GM19023 (cell line): ENCODE measurements around the gene ETS1.

ENCODE experiments used
- ATAC-seq: cut with Tn5 transposase; IDR thresholded peaks from one replicate; pipeline ENCODE4 v1.9.1; 2021; ENCODE audit warnings: mild to moderate bottlenecking, moderate library complexity; ENCODE audit not compliant: unreplicated experiment

The ETS1 gene

DNA sequence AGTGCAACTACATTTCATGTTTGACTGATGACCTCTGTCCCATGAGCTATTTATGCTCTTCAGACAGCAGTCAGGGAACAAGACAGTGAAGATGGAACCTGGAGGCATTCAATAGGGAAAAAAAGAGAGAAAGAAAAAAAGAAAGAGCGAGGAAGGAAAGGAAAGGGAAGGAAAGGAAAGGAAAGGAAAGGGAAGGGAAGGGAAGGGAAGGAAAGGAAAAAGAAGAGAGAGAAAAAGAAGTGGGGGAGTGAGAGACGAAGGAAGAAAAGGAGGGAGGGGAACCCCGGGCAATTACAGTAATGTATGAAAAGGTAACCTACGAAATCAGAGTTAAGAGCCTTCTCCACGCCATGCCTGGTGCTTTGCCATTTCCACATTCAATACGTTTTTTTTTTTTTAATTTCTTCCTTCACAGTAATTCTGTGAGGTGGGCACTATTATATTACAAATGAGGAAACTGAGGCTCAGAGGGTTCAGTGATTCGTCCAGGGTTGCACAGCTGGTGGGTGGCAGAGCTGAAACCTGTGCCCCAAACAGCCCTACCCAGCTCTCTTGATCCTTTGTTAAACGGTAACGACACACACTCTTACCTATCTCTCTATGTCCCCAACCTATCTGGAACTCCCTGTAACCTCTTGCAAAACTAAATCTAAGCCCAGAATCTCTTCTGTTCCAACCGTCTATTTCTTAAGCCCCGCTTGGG lies 39.3 kb downstream of the ETS1 start:
- ATAC-seq = no peak

DNA sequence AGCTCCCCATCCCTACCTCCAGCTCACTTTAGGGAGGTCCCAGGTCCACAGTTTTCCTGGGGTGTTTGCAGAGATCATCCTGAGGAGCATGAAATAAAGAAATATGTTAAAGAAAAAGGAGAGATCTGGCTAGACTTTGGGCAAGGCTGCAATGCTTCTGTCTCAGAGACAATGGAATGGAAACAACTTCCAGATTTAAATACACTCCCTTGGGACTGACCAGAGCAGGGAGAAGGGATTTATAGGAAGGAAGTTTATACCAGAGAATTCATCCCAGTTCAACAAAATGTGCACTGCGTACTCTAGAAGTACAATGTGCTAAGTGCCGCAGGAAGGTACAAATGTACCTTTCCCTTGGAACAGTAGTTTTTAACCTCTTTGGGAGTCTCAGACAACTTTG lies 40.4 kb downstream of the ETS1 start:
- ATAC-seq = no peak

DNA sequence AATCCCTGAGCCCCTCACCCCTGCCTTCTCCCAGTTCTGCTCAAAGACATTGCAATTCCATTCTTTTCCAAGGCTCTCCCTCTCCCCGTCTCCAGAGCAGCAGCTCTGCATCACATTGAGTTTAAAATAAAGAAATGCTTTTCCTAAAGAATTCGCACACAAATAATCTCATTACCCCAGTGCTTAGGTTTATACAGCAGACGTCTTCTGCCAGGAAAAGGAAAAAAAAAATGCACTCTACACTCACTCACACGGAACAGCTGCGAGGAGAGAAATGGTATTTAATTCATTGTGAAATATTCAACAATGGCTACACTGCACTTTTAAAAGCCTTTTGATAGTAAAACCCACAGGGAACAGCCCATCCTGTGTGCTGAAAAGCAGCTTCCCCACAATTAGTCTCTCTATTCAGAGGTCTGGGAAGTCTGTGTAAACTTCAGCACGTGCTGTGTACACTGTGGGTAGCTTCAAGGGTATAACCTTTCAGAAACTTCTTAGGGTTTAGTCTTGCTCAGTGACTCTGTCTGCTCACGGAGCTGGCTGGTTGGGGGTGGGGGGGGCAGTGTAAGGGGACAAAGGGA lies 42.8 kb downstream of the ETS1 start:
- no peak for ATAC-seq

DNA sequence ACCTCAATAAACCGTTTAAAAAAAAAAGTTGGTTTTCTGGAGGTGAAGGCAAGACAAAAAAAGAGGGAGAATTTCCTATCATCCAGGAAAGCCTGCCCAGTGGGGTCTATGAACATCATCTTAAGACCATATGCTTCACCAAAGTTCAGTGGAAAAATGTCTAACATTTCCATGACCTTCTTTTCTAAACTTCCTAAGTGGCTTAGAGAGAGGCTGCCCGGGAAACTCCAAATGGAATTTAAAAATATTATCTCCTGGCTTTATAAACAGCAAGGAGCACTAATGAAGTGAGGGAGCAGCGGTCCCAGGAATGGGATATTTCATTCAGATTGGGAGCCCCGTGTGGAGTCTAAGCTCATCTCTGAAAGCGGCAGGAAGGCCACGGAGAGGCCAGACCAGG lies 46.9 kb downstream of the ETS1 start:
- no peak for ATAC-seq

DNA sequence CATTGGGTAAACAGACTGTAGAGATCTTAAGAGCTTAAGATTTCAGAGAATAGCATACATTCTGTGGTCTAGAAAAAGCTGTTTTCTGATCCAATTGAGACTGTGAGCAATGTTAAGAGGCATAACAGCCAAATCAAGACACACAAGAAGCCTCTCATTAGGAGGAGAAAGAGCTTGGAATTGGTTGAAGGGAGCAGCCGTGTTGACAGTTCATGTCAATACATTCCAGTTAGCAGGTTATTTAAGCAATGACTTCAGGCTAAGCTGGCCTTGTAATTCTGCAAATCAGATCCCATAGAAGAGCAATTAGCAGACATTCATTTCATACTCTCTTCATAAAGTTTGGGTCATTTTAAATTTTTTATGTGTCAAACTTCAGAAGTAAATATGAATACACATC lies 50.9 kb downstream of the ETS1 start:
- ATAC-seq = no peak

DNA sequence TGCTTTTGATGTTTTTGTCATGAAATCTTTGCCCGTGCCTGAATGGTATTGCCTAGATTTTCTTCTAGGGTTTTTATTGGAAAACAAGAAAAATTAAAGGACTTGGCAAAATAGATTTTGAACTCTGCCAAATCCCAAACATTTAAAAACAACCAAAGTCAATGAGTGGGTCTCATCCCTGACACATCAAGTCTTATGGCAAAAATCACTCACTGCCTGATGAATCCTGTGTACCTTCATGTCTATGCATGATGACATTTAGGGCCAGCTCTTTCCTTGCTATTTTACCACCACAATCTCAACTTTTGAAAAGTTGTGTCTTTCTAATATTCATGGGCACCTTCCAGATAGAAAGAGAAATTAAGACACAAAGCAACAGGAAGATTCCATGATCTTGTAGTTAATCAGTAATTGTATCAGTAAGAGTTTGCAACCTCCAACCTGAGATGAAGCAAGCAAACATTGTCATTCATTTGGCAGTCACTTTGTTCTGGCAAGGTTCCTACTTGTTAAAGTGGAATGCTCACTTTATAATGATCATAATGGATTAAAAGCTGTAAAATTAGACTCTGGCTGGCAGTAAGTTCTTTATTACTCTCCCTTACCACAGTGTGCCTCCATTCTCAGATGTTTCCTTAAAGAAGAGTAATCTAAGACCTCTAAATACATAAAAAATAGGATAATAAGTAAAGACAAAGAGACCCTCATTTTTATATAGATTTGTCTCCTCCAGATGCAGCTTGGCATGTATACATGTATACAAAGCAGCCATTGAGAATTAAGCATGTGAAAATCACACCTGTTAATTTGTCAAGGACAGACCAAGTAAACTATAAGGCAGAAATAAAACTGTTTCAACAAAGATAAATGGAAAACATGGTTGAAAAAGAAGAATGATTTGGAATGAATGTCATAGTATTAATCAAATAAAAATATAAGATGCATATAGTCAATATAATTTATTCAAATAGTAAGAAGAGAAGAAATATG lies 51.6 kb downstream of the ETS1 start:
- no peak for ATAC-seq

DNA sequence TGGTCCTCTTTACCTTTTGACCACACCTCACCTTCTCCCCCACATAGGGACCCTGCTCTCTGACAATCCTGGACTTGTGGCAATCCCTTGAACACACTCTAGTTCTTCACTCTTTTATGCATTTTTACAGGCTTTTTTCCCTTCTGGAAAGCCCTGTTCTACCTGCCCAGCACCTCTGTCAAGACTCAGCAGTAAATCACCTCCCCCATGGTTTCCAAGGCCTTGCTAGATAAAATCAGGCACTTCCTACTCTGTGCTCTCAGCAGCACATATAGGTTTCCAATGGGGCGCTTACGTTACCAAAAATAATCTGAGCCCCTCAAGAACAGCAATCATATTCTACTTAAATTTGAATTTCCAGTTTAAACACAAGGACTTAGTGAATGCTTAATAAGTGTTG lies 53.9 kb downstream of the ETS1 start:
- ATAC-seq = no peak

DNA sequence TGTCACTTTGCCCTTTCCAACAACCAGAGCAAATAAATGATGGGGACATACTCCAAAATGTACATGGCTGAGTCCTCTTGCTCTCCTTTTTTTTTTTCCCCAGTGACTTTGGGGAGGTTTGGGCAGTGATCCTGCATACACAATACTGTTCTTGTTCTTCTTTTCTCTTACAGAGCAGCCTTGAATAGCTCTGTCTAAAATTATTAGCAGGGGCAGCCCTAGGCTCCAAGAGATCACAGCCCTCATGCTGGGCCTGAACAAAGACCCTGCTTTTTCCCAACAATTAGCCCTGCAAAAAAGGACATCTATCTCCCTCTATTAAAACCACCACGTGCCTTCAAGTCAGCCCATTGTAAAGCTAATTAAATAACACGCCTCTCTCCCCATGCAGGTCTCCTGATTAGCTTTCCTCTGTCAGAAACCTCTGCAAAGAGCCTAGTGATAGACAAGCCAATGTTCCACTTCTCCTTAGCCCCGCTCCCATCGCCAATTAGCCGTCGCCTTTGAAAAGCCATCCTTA lies 54.7 kb downstream of the ETS1 start:
- ATAC-seq = no peak

DNA sequence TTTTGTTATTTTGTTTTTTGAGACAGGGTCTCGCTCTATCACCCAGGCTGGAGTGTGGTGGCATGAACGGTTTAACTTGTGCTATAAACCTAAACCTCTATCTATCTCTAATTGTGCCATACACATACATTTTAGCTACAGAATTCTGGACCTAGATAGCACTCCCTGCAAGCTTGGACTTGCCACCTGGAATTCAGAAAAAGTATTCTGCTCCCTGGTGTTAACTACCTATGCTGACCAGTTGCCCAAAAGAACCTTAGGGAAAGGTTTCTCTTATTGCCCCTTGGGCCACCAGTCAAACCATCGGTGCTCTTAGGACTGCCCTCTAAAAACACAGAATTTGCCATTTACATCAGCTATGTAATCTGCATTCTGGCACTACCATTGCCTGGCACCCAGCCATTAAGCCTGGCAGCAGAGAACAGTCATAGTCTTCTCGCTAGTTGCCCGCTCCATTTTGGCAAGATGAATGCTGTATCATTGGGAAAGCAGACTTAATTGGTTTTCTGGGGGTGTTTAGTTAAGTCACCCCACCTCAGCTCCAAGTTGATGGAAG lies 55.3 kb downstream of the ETS1 start:
- no peak for ATAC-seq

DNA sequence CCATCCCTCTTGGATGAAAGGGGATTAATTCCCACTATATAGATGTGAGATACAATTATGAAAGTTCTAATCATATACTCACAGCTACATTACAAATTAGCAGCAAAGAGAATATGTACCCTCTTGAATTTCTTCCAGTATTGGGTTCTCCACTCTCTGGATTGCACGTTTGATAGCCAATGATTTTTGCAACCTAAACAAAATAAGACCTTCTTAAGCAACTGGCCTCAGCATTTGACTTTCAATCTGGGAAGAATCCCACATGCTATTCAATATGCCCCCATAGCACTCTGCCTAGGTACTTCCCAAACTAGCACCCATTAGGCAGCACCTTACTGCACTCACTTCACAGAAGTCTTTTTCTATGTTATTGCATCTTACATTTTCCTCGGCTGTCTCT lies 55.8 kb downstream of the ETS1 start:
- no peak for ATAC-seq

DNA sequence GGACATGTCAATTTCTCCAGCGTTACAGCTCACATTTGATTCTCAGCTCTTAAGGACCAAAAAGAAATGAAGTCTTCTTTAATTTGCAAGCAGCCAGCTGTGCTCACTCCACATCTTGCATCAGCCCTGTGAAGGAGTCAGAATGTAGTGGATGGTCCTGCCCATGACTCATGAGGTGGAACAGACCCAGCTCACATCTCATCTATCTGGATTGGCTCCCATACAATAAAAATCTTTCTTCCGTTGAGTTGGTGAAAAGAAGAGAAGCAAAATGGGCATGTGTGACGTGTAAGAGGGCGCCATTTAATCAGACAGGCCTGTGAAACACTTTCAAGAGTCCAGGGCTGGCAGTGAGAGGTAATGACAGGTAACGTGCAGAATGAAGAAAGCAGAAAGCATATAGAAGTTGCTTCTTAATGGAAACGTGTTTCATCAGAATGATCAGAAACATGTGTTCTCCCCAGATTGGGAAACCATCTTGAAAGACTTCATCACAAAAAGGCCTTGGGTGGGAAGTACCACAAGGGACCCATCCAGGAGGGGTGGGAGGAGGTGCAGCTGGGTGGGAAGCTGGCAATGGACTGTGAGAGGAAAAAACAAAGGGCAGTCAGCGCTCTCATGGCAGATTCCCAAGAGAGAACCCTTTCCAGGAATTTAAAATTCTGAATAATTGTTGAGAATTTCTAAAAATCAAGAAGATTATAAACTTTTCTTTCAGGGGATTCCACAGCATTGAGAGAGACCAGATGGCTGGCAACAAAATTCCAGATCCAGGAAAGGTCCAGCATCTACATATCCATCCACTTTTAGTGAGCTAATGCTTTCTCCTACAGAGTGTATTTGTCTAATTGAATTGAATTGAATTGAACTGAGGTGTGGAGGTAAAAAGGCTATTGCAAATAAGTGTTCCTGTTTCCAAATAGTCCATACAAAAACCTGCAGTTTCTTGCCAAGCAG lies 57.0 kb downstream of the ETS1 start:
- no peak for ATAC-seq

DNA sequence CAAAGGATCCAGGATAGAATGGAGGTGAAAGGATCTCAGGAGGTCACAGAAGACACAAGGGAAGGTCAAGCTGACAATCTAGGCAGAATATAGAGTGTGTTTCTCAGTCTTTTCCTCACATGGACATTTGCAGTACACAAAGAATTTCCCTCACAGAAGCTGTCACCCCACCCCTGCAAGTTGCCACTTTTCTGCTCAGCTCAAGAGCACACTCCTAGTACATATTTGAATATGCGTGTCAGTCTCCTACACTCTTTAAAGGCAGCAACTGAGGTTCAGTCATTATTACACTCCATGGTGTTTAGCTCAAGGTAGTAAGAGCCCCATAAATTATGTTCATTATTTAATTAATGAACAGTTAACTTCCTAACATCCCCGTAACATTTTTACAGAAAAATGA lies 59.1 kb downstream of the ETS1 start:
- ATAC-seq = no peak

DNA sequence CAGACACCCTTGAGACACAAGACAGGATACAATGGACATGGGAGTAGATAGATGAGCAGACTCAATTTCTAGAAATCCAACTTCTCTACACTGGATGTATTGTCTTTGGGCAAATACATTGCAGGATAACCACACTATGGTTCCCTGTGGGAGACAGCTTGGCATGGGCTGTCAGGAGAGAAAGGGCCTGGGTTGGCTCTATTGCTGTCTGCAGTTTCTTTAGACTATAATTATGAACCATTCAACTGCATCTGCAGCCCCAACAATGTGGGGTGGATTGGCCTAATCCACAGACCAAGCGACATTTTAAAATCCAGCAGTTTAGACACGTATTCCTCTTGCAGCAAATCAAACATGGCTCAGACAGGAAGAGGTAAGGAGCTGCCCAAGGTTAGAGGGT lies 60.3 kb downstream of the ETS1 start:
- ATAC-seq = no peak

DNA sequence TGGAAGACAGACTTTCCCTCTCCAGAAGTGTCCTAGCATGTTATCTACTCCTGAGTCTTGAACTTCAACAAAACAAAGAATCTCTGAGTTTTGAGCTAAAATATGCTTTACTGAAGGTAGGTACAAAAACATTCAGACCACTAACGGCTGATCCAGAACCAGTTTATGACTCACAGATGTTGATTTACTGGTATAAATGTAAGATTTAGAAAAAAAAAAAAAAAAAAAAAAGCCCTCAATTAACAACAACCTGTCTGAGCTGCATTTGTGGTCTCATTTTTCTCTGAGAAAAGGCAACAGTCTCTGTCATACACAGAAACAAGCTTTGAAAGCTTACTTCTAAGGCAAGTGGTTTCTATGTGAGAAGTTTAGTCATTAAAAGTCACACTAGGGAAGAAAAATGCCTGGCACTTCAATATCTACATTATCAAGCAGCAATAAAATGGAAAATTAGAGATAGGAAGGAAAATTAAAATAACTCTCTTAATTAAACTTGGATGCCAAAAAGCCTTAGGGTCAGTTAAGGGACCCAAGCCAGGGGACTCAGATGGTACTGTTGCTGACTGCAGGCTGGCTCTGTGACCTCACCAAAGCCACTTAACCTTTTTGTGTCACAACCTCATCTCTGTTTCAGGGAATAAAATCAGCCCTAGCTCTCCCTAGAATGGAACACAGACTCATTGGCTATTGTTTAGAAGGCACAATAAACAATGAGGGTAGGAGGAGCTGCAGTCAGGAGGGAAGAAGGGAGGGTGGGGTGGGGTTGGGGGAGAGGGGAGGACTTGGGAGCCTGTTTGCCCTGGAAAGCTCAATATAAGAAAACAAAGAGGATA lies 61.7 kb downstream of the ETS1 start:
- ATAC-seq = no peak

DNA sequence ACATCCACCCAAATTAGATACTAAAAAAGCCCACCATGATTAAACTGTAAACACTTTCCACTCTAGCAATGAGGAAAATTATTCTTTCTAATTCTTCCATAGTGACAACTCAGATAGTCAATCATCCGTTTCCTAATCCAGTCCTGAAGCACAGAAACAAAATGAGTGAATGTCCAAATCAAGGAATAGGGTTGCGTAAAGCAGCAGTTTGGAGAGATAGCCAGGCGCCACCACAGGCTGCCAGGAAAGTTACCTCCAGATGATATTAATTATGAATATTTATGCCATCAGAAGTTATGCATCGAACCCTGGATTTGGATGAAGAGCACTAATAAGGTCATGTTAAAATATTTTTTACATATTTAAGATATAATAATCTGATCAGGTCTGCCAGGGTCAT lies 63.2 kb downstream of the ETS1 start:
- no peak for ATAC-seq

DNA sequence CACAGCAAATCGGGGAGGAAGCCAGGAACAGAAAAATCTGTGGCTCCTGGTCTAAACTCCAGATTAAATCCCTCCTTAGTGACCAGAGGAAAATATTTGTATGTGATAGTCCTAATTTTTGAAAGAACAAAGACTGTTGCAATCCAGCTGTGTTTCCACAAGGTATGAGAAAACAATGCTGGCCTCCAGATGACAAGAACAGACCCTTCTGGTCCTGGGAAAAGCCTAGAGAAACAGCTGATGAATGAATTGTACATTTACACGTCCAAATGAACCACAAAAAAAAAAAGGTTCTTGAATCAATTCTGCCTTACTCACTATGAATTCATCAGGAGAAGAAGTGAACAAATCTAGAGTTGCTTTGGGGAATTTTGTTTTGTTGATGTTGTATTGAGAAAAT lies 63.7 kb downstream of the ETS1 start:
- ATAC-seq = no peak

DNA sequence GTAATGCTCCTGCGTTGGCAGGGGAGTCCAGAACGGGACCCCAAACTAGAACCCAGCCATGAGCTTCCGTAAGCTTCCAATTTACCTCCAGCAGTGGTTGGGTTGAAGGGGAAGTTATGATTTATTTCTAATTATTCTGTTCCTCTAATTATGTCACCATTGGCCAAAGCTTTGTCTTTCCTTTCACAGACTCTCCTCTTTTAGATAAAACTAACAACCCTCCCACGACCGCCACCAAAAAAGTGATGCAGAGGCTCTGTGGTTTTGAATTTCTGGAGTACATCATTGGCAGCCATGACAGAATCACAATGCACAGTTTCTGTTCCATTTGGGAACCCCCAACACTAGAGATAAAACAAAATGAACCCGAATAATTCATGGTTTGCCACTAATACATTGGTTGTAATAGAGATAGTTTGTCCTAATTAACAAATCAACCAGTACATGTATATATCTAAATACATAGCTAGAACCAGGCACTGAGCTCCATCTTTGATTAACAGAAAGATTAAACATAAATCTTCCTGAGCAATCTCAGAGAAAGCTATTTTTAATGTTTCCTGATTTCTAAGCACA lies 64.3 kb downstream of the ETS1 start:
- no peak for ATAC-seq

DNA sequence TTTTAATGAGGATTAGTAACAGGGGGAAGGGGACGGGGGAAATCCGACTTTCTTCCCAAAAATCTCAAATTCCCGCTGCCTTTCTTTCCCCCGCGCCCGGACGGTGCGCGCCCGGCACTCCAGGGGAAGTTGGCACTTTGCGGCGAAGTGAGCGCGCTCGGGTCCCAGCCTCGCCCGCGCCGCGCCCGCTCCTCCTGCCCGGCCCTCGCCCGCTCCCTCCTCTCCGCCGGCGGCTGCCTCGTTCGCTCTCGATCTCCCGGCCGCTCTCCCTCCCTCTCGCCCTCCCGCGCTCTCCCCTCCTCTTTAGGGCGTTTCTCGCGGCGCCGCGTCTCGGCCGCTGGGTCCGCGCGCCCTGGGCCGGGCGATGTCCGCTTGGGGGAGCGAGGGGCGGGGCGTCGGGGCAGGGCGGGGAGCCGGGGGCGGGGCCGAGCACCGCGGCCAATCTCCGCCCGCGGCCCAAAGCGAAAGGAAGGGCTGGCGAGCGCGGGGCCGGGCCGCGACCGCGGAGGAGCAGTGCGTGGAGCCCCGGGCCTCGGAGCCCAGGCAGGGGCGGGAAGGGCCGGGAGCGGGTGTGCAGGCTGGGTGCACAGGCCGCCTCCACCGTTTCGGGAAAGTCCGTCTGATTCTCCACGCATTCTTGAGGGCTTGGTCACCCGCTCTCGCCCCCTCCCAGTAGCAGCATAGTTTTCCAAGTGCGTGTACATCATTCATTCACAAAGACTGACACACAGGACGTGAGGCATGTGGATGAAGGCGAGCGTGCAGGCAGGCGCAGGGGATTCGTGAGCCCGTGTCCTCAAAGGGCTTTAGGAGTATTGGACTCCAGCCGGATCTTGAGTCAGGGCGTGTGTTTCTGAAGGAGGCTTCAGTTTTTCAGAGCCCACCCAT lies 65.1 kb downstream of the ETS1 start:
- ATAC-seq = peak; percentile 87
